Ishikawa (cell line): ENCODE results near the gene PCLO.
A peak's percentile ranks its signal among the peaks of the same experiment; 100 is the strongest.

Experiments used
- CEBPB ChIP-seq: IDR thresholded peaks from 2 replicates; pipeline ENCODE4 v1.6.1; 2012
- CREB1 ChIP-seq: IDR thresholded peaks from 2 replicates; pipeline ENCODE4 v1.6.1; 2012; ENCODE audit warnings: low read depth
- EGR1 ChIP-seq: IDR thresholded peaks from 2 replicates; pipeline ENCODE4 v1.6.1; 2012
- EP300 ChIP-seq: IDR thresholded peaks from 2 replicates; pipeline ENCODE4 v1.6.1; 2012; ENCODE audit warnings: borderline replicate concordance
- FOXM1 ChIP-seq: IDR thresholded peaks from 2 replicates; pipeline ENCODE4 v1.6.1; 2012; ENCODE audit warnings: low read depth, borderline replicate concordance
- MAX ChIP-seq: IDR thresholded peaks from 2 replicates; pipeline ENCODE4 v1.6.1; 2012
- NFIC ChIP-seq: IDR thresholded peaks from 2 replicates; pipeline ENCODE4 v1.6.1; 2012
- RAD21 ChIP-seq: IDR thresholded peaks from 2 replicates; pipeline ENCODE4 v1.6.1; 2012; ENCODE audit warnings: low read depth
- TAF1 ChIP-seq: IDR thresholded peaks from 2 replicates; pipeline ENCODE4 v1.6.1; 2012; ENCODE audit warnings: low read depth, mild to moderate bottlenecking
- TCF12 ChIP-seq: IDR thresholded peaks from 2 replicates; pipeline ENCODE4 v1.6.1; 2012; ENCODE audit warnings: low read depth
- TEAD4 ChIP-seq: IDR thresholded peaks from 2 replicates; pipeline ENCODE4 v1.6.1; 2012
- YY1 ChIP-seq: IDR thresholded peaks from 2 replicates; pipeline ENCODE4 v1.6.1; 2012; ENCODE audit warnings: low read depth
- ZBTB7A ChIP-seq: IDR thresholded peaks from 2 replicates; pipeline ENCODE4 v1.6.1; 2012; ENCODE audit warnings: low read depth
- TF ChIP-seq, protein P1 (sequence below): IDR thresholded peaks from 2 replicates; pipeline ENCODE4 v1.6.1; 2012; ENCODE audit warnings: low read depth, mild to moderate bottlenecking
- TF ChIP-seq, protein P2 (sequence below): IDR thresholded peaks from 2 replicates; pipeline ENCODE4 v1.6.1; 2012

PCLO gene, protein sequence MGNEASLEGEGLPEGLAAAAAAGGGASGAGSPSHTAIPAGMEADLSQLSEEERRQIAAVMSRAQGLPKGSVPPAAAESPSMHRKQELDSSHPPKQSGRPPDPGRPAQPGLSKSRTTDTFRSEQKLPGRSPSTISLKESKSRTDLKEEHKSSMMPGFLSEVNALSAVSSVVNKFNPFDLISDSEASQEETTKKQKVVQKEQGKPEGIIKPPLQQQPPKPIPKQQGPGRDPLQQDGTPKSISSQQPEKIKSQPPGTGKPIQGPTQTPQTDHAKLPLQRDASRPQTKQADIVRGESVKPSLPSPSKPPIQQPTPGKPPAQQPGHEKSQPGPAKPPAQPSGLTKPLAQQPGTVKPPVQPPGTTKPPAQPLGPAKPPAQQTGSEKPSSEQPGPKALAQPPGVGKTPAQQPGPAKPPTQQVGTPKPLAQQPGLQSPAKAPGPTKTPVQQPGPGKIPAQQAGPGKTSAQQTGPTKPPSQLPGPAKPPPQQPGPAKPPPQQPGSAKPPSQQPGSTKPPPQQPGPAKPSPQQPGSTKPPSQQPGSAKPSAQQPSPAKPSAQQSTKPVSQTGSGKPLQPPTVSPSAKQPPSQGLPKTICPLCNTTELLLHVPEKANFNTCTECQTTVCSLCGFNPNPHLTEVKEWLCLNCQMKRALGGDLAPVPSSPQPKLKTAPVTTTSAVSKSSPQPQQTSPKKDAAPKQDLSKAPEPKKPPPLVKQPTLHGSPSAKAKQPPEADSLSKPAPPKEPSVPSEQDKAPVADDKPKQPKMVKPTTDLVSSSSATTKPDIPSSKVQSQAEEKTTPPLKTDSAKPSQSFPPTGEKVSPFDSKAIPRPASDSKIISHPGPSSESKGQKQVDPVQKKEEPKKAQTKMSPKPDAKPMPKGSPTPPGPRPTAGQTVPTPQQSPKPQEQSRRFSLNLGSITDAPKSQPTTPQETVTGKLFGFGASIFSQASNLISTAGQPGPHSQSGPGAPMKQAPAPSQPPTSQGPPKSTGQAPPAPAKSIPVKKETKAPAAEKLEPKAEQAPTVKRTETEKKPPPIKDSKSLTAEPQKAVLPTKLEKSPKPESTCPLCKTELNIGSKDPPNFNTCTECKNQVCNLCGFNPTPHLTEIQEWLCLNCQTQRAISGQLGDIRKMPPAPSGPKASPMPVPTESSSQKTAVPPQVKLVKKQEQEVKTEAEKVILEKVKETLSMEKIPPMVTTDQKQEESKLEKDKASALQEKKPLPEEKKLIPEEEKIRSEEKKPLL (N-terminal part only)

GRCh38 chr7:83162402-83163256 lies at the start of gene PCLO:
Gene PCLO (minus strand): TSS chr7:83162884. CDS start chr7:83162592, 292 bp downstream.
- TF ChIP-seq CREB1 (no peak), TEAD4 (peak; percentile 39; the same call in 1 of the 2 replicates), MAX (peak; percentile 76), YY1 (peak; percentile 76), TCF12 (peak; percentile 39; the same call in 1 of the 2 replicates), EP300 (no peak; the same call in 1 of the 2 replicates), TAF1 (peak; percentile 84), RAD21 (no peak), FOXM1 (0 out of 2 replicates have a peak, but pooled peaks have one; percentile 27), NFIC (0 out of 2 replicates have a peak, but pooled peaks have one; percentile 9), CEBPB (no peak), ZBTB7A (peak; percentile 38; the same call in 1 of the 2 replicates), EGR1 (peak; percentile 76)
- TF ChIP-seq, protein P1, sequence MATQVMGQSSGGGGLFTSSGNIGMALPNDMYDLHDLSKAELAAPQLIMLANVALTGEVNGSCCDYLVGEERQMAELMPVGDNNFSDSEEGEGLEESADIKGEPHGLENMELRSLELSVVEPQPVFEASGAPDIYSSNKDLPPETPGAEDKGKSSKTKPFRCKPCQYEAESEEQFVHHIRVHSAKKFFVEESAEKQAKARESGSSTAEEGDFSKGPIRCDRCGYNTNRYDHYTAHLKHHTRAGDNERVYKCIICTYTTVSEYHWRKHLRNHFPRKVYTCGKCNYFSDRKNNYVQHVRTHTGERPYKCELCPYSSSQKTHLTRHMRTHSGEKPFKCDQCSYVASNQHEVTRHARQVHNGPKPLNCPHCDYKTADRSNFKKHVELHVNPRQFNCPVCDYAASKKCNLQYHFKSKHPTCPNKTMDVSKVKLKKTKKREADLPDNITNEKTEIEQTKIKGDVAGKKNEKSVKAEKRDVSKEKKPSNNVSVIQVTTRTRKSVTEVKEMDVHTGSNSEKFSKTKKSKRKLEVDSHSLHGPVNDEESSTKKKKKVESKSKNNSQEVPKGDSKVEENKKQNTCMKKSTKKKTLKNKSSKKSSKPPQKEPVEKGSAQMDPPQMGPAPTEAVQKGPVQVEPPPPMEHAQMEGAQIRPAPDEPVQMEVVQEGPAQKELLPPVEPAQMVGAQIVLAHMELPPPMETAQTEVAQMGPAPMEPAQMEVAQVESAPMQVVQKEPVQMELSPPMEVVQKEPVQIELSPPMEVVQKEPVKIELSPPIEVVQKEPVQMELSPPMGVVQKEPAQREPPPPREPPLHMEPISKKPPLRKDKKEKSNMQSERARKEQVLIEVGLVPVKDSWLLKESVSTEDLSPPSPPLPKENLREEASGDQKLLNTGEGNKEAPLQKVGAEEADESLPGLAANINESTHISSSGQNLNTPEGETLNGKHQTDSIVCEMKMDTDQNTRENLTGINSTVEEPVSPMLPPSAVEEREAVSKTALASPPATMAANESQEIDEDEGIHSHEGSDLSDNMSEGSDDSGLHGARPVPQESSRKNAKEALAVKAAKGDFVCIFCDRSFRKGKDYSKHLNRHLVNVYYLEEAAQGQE = peak; percentile 88
- TF ChIP-seq, protein P2, sequence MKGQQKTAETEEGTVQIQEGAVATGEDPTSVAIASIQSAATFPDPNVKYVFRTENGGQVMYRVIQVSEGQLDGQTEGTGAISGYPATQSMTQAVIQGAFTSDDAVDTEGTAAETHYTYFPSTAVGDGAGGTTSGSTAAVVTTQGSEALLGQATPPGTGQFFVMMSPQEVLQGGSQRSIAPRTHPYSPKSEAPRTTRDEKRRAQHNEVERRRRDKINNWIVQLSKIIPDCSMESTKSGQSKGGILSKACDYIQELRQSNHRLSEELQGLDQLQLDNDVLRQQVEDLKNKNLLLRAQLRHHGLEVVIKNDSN = peak; percentile 84

DNA sequence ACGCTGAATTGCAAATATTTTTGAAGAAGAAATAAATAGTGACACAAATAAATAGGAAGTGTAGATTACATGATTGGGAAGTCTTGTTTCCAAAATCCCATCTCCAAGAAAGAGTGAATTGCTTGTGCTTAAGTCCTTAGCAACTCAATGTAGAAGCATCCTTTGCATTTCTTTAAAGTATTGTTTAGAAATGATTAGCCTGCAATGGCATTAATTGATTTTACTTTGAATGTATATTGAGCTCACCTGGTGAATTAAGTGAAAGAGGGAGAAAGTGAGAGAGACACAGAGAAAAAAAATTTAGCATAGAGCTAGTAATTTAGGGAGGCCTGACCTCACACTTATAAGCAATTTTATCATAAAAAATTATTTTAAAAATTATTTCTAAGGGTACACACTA lies 49.0 kb upstream of the PCLO start:
- TF ChIP-seq EGR1 (no peak), TCF12 (no peak)
- TF ChIP-seq, protein P1 = no peak

DNA sequence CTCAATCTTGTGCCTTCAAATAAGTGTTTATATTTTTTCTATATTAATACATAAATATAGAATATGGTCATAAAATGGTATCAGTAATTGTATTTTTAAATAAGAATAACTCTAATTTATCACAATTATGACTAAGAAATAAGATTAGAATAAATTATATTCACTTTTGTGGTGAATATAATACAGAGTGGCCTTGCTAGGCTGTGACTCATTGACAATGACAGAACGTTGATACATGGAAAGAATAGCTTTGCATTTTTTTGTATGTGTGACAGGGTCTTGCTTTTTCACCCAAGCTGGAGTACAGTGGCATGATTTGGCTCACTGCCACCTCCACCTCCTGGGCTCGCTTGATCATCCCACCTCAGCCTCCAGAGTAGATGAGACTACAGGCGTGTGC lies 47.8 kb upstream of the PCLO start:
- TF ChIP-seq FOXM1 = no peak
- no peak for TF ChIP-seq TEAD4
- TF ChIP-seq EP300 = no peak

DNA sequence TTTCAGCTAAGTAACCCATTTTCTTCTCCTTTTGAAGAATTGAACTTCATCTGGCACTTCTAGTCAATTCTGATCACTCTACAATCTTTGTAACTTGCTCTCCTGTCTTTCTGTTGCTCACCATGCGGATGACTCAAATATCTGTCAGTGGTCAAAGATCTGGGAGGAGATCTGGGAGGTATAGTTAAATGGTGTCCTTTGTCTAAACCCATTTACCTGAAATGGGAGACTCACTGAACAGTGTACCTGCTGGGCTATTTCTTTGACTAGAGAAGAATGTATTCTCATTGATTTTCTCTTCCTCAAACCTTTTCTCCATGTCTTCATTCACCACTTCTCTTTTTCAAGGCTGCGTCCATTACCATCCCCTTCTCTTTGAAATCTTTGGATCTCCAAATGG lies 42.0 kb upstream of the PCLO start:
- TF ChIP-seq RAD21 = no peak
- TF ChIP-seq FOXM1 = no peak
- no peak for TF ChIP-seq EGR1
- TF ChIP-seq TAF1 = no peak

DNA sequence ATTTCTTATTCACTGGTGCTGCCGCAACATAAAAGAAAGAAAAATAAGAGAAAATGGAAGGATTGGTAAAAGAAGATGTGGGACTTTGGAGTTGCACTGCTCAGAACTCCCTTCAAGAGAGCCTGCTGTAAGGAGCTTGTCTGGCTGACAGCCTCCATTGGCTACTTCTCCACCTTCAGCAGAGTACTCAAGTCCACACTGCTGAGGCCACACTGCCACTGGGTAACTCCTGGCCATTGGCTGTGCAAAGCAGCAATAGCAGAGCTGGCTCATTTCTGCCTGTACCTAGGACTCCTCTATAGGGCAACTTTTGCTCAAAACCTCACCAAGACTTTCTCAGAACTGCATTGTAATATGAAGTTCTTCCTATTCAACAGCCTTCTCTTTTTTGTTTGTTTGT lies 38.7 kb upstream of the PCLO start:
- no peak for TF ChIP-seq MAX
- TF ChIP-seq, protein P1 = no peak
- TF ChIP-seq CEBPB = no peak
- no peak for TF ChIP-seq EP300
- TF ChIP-seq EGR1 = no peak
- no peak for TF ChIP-seq TAF1
- no peak for TF ChIP-seq CREB1
